ENCODE measurements around the gene SEC14L2.
A peak's percentile ranks its signal among the peaks of the same experiment; 100 is the strongest.
"Not testable (repeated sequence)": the region's sequence is repeated elsewhere in the genome, so short reads cannot be mapped to it uniquely, and the experiment has no call there.

Gene SEC14L2

GRCh38 chr22:30380011-30380410, 16.8 kb upstream of the SEC14L2 start:
- no peak for DNase-seq

DNA sequence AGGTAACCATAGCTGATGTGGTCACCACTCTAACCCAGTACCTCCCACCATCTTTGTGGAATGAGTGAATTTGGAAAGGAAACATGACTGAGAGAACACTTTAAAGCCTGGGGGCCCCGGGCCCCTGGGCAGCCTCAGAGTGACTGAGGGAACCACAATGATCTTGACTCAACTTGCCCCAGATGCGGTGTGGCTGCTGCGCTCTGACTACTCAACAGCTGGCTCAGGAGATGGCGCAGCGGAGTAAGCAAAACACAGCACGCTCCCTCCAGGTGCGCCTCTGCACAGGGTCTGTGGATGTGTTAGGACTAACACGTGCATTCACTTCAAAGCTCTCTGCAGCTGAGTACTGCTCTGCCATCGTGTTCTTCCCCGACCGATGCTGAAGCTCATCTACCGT, 15.6 kb upstream of the SEC14L2 start:
- no peak for DNase-seq

DNA sequence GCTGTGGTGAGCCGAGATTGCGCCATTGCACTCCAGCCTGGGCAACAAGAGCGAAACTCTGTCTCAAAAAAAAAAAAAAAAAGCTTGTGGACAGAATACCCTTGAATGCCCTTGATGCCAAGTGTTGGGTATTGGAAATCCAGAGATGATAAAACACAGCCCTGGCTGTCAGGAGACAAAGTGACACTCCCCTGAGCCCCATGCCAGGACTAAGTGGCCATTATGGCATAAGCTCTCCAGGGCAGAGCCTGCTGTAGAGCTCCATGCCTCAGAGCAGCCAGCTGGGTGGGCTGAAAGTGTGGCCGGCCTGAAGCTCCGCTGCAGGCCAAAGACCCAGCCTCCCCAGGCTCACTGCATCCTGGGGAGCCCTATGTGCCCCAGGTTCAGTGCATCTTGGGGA, 14.5 kb upstream of the SEC14L2 start:
- DNase-seq = no peak

DNA sequence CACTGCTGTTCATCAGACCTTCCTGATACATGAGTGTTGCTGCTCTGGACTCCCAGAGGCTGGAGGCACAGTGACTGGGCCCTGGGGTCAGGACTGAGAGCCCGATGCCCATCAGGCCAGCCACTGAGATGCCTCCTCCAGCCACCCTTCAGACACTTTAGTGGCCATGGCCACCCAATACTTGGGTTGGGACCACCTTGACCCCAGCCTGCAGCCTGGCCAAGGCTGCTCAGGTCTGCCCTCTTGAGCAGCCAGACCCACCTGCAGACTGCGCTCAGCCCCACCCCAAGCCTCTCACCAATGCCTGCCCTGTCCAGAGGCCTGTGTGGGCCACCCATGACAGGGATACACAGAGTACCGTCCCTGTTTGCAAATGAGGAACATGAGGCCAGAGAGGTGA, 13.8 kb upstream of the SEC14L2 start:
- DNase-seq = no peak

DNA sequence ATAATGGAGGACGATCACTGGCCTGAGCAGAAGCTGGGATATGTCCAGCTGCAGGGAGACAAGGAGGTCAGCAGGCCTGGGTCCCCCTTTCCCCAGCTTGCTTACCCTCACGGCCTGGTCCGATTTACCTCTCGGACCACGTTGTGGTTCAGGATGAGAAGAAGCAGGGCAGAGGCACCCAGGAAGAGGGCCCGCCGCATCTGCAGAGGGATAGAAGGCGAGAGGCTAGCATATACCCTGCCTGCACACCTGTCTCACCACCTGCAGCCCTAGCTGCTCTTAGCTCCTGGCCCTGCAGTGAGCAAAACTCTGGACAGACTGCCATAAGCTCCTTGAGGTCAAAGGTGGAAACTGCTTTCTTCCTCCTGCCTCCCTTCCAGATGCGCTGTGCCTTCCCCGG, 10.9 kb upstream of the SEC14L2 start:
- DNase-seq = no peak

DNA sequence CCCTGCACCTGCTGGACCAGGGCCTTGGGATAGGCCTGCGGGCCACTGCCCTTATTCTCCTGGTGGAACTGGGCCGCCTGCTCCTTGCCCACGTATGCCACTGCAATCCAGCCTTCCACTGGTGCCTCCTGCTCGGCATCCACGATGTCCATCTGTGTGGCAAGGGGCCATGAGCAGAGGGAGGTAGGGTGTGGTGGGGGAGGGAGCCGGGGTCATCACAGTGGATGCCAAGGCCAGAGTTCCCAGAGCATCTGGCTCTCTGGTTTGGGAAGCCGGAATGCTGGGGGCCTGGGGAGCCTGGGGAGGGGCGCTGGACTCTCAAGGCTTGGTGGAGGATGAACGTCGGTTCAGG, 10.2 kb upstream of the SEC14L2 start:
- no peak for DNase-seq

GRCh38 chr22:30386960-30387827, 9.6 kb upstream of the SEC14L2 start, which contains the start of gene RNF215:
TSS of gene RNF215 (minus strand) at chr22:30387411. CDS start at chr22:30387313, 98 bp downstream.
- DNase-seq = peak; percentile 70

- DNase-seq = peak; percentile 75
Measured at GRCh38 chr22:30390974-30391691, 5.7 kb upstream of the SEC14L2 start.

- DNase-seq = no peak
Measured at GRCh38 chr22:30392661-30393321, 4.0 kb upstream of the SEC14L2 start.

- no peak for DNase-seq
Measured at GRCh38 chr22:30393322-30393680, 3.5 kb upstream of the SEC14L2 start.

GRCh38 chr22:30393885-30394284, 2.9 kb upstream of the SEC14L2 start:
- DNase-seq = no peak

DNA sequence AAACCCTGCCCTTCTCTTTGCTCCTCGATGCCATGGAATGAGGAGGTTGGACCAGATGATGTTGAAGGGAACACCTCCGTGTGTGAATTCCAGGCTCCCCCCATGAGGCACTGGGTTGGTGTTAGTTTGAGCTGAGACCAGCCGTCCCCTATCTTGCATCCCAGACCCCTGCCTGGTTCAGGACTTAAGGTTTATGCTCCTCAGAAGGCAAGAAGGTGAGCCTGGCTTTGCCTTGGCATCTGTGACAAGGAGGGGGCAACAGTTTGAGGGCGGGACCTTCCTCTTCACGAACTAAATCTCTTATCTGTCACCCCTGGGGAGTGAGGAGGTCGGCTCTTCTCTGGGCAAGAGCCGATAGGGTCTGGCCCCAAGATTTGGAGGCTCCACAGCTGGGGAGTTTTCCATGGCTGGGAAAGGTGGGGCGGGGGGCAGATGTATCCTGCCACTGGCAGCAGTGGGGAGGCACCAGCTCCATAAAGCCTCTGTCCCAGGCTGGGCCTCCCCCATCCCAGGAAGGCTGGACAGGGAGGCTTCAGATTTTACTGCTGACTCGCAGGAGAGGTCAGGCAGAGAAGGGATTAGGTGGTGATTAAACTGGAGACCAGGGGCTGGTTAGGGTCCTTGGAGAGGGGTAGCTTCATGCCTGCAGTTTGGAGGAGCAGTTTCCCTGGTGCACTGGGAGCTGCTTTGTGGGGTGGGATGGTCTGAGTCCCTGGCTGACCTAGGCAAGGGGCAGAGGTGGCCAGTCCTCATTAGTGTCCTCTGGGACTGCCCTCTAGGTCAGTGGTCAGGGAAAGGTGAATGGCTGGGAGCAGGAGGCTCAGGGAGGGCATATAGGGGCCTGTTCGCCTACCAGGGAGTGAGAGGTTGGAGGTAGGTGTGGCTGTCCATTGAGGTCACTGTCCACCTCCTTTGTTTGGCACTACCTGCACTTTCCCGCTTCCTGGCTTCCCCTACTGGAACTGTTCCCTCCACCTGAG, 1.1 kb downstream of the SEC14L2 start:
- no peak for DNase-seq

- no peak for DNase-seq
Measured at GRCh38 chr22:30398685-30399680, 2.2 kb downstream of the SEC14L2 start.

- DNase-seq = no peak
Measured at GRCh38 chr22:30399718-30400117, 2.9 kb downstream of the SEC14L2 start.

DNA sequence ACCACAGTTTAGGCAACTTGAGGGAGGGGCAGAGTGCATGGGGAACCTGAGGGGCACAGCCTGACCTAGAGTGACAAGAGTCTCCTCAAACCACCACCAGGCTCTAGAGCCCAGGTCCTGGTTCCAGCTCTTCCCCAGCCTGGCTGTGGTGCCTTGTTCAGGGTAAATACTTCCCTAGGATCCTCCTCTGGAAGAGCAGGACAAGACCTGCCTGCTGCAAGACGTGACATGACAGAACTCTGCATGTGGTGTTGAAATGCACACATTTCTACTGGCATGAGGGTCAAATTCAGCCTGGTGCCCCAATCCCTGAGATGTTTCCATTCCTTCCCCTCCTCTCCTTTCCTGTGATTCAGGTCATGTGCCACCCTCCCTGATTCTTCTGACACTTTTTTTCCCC, 3.3 kb downstream of the SEC14L2 start:
- no peak for DNase-seq

GRCh38 chr22:30401024-30401423, 4.2 kb downstream of the SEC14L2 start:
- DNase-seq = not testable (repeated sequence)

DNA sequence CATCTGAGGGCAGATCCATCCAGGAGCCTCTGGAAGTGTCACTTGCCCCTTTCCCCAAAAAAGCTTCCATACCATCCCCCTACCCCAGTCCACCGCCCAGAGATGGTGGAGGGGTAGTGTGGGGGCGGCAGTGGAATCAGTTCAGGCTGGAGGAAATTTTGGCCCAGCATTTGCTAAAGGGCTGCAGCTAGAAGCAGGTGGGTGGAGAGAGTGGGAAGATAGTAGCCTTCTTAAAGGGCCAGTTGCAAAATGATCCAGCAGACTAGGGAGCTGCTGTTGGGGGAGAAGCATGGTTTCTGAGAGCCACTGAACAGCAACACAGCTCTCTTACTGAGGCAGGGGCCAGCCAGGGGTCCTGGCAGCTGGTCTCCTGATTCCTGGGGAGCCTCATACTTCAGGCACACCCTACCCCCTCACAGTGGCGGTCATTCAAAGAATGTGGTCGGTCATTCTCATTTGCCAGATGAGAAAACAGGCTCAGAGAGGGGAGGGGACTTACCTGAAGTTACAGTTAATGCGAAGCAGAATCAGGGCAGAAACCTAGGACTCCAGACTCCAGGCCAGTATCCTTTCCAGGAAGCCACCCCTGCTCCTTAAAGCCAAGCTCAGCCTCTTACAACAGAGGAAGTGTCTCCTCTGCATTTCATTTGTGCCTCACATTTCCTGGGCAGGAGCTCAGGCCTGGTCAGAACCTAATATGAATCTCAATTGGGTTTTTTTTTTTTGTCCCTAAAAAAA, 5.4 kb downstream of the SEC14L2 start:
- DNase-seq = no peak

DNA sequence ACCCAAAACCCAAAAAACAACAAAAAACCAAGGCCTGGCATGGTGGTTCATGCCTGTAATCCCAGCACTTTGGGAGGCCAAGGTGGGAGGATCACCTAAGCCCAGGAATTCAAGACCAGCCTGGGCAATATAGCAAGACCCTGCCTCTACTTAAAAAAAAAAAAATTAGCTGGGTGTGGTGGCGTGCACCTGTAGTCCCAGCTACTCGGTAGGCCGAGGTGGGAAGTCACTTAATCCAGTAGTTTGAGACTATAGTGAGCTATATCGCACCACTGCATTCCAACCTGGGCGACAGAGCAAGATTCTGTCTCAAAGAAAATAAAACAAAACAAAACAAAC, 5.9 kb downstream of the SEC14L2 start:
- not testable (repeated sequence) for DNase-seq

- DNase-seq = no peak
Measured at GRCh38 chr22:30404307-30404706, 7.5 kb downstream of the SEC14L2 start.

- DNase-seq = no peak
Measured at GRCh38 chr22:30405731-30406130, 8.9 kb downstream of the SEC14L2 start.

DNA sequence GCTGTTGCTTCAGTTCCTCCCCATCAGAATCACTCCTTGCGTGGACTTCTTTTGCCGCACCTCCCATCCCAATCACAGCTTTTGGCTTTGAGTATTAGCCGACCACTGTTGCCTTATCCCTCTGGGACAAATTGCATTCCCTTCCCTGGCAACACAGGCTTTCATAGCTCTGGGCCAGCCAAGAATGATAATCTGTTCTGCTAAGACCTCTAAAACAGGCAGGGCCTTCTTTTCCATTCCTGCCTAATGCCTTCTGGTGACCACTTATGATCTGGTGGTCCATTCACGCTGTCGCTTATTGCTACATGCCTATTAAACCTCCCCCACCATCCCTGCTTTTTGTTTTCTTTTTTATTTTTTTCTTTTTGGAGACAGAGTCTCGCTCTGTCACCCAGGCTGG, 9.6 kb downstream of the SEC14L2 start:
- DNase-seq = no peak
